Neural progenitor cell (in vitro differentiated cells): ENCODE measurements around the gene USP27X. TPM values are rescaled to one million over a fixed set of nuclear protein-coding genes. Genes with fewer than 3 reads are reported as not detected.

Experiments used
- DNase-seq: peaks from one replicate; pipeline ENCODE4 v3.0.0-alpha.2; 2016; ENCODE audit warnings: low spot score
- H2AFZ ChIP-seq: fragments of 200-600 bp; sonication (generic); replicated peaks from 2 replicates; pipeline ENCODE4 v1.6.1; 2016; ENCODE audit warnings: antibody characterized with exemption
- H3F3A ChIP-seq: fragments of 200-600 bp; sonication (generic); 2 replicates; pipeline ENCODE4 v1.6.1; 2016; ENCODE audit warnings: antibody characterized with exemption, low read depth
- H3K27ac ChIP-seq: fragments of 200-600 bp; sonication (generic); 2 replicates; pipeline ENCODE4 v1.5.1; 2016; ENCODE audit warnings: mild to moderate bottlenecking
- H3K27me3 ChIP-seq: fragments of 200-600 bp; sonication (generic); 2 replicates; pipeline ENCODE4 v1.6.1; 2016; ENCODE audit warnings: mild to moderate bottlenecking, moderate library complexity
- H3K36me3 ChIP-seq: fragments of 200-600 bp; sonication (generic); 2 replicates; pipeline ENCODE4 v1.5.1; 2016
- H3K4me1 ChIP-seq: fragments of 200-600 bp; sonication (generic); 2 replicates; pipeline ENCODE4 v1.6.1; 2016; ENCODE audit warnings: mixed run types
- H3K4me2 ChIP-seq: fragments of 200-600 bp; sonication (generic); 2 replicates; pipeline ENCODE4 v1.6.1; 2016
- H3K4me3 ChIP-seq: fragments of 200-600 bp; sonication (generic); 2 replicates; pipeline ENCODE4 v1.5.1; 2016
- H3K79me2 ChIP-seq: fragments of 200-600 bp; sonication (generic); 2 replicates; pipeline ENCODE4 v1.6.1; 2016; ENCODE audit warnings: low read depth
- H3K9ac ChIP-seq: fragments of 200-600 bp; sonication (generic); 2 replicates; pipeline ENCODE4 v1.6.1; 2016
- H3K9me3 ChIP-seq: fragments of 200-600 bp; sonication (generic); 2 replicates; pipeline ENCODE4 v1.5.1; 2016; ENCODE audit warnings: low read depth
- H4K20me1 ChIP-seq: fragments of 200-600 bp; sonication (generic); 2 replicates; pipeline ENCODE4 v1.6.1; 2016; ENCODE audit warnings: low read depth
- H3K27ac Mint-ChIP-seq: 3 replicates; pipeline ENCODE4 v1.8.0; 2021; ENCODE audit warnings: mixed read lengths
- H3K27me3 Mint-ChIP-seq: 2 replicates; pipeline ENCODE4 v1.8.0; 2022; ENCODE audit warnings: low read depth, mild to moderate bottlenecking, inconsistent platforms, moderate library complexity, mixed read lengths; ENCODE audit not compliant: insufficient read depth
- H3K36me3 Mint-ChIP-seq: 3 replicates; pipeline ENCODE4 v1.8.0; 2021; ENCODE audit warnings: mixed read lengths
- H3K4me1 Mint-ChIP-seq: 3 replicates; pipeline ENCODE4 v1.8.0; 2021; ENCODE audit warnings: mixed read lengths
- H3K4me3 Mint-ChIP-seq: 3 replicates; pipeline ENCODE4 v1.8.0; 2021; ENCODE audit warnings: mild to moderate bottlenecking, moderate library complexity, mixed read lengths
- H3K9me3 Mint-ChIP-seq: 3 replicates; pipeline ENCODE4 v1.8.0; 2020; ENCODE audit warnings: mixed read lengths
- EZH2 ChIP-seq: fragments of 200-600 bp; sonication (generic); IDR thresholded peaks from 2 replicates; pipeline ENCODE4 v1.6.1; 2017; ENCODE audit warnings: antibody characterized with exemption, mild to moderate bottlenecking, moderate library complexity
- EZH2phosphoT487 ChIP-seq: fragments of 200-600 bp; sonication (generic); IDR thresholded peaks from 2 replicates; pipeline ENCODE4 v1.6.1; 2017; ENCODE audit warnings: antibody characterized with exemption
- total RNA-seq: library from RNA; depleted of rRNA; stranded (reverse); fragments of >200 nt; gene quantifications from 2 replicates; pipeline ENCODE4 v1.2.3, GENCODE V29; 2015; ENCODE audit warnings: low replicate concordance
- TF ChIP-seq, protein P1 (sequence below): fragments of 200-600 bp; sonication (generic); IDR thresholded peaks from 2 replicates; pipeline ENCODE4 v1.5.1; 2017; ENCODE audit warnings: antibody characterized with exemption, mild to moderate bottlenecking

The USP27X gene
- total RNA-seq, 1 donor from 2014 or later = 4.2 TPM

DNA sequence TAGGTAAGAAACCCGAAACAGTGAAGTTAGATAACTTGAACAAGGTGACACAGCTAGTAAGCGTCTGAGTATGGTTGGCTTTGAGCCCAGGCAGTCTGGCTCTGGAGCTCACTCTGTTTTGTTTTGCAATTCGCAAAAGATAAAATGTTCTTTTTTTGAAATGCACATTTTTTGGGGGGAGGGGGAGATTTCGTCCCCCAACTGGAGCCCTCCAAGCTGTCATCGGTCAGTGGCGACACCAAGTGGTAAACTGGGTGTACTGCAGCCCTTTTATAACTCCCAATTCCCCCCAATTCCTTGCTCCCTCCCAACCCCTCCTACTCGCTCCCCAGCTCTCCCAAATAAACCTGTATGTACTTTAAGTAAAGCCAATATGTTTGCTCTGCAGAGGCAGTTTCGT is 40.3 kb downstream of the USP27X start:
- no peaks in the 10 kb centered on the region for H3K9me3 ChIP-seq
- H3K79me2 ChIP-seq = no peaks in the 10 kb centered on the region
- H4K20me1 ChIP-seq = no peaks in the 10 kb centered on the region
- H3K27ac Mint-ChIP-seq = no peak overlapping the region
- peaks cover 8% of the 10 kb centered on the region for H3K4me1 ChIP-seq
- H3K27ac ChIP-seq = no peak overlapping the region
- no peaks in the 10 kb centered on the region for H3K36me3 Mint-ChIP-seq
- no peak overlapping the region for H3K9ac ChIP-seq
- no peaks in the 10 kb centered on the region for H3F3A ChIP-seq
- no peaks in the 10 kb centered on the region for H3K36me3 ChIP-seq
- no peaks in the 10 kb centered on the region for H3K9me3 Mint-ChIP-seq
- no peak overlapping the region for H3K4me2 ChIP-seq
- H3K4me3 Mint-ChIP-seq = no peak overlapping the region
- peaks cover 15% of the 10 kb centered on the region for H3K27me3 ChIP-seq
- H3K27me3 Mint-ChIP-seq = peaks cover 5% of the 10 kb centered on the region
- H3K4me3 ChIP-seq = no peak overlapping the region
- TF ChIP-seq EZH2 = no peak
- TF ChIP-seq, protein P1, sequence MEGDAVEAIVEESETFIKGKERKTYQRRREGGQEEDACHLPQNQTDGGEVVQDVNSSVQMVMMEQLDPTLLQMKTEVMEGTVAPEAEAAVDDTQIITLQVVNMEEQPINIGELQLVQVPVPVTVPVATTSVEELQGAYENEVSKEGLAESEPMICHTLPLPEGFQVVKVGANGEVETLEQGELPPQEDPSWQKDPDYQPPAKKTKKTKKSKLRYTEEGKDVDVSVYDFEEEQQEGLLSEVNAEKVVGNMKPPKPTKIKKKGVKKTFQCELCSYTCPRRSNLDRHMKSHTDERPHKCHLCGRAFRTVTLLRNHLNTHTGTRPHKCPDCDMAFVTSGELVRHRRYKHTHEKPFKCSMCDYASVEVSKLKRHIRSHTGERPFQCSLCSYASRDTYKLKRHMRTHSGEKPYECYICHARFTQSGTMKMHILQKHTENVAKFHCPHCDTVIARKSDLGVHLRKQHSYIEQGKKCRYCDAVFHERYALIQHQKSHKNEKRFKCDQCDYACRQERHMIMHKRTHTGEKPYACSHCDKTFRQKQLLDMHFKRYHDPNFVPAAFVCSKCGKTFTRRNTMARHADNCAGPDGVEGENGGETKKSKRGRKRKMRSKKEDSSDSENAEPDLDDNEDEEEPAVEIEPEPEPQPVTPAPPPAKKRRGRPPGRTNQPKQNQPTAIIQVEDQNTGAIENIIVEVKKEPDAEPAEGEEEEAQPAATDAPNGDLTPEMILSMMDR = peak; percentile 75
- H3K4me1 Mint-ChIP-seq = peaks cover 15% of the 10 kb centered on the region
- no peak overlapping the region for H2AFZ ChIP-seq
- DNase-seq = peak; percentile 54

DNA sequence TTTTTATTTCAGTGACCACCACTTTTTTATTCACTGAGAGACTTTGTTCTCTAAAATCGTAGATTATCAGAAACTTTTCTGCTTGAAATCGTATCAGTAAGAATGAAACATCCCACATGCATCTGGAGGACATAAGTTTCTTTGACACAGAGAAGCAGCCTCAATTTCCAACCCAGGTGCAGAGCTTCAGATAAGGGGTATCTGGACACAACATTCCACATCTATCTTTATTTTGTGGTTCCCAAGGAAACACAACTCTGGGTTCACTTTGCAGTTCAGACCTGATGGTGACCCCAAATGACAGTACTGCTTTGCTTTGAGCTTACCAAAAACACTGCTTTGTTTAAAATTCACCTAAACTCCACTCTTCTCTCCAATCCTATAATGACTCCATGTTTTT is 41.8 kb downstream of the USP27X start:
- H3K36me3 ChIP-seq = no peaks in the 10 kb centered on the region
- H3K4me2 ChIP-seq = no peak overlapping the region
- Mint-ChIP-seq H3K27me3 (peaks cover 5% of the 10 kb centered on the region), H3K36me3 (no peaks in the 10 kb centered on the region), H3K4me3 (no peak overlapping the region), H3K9me3 (no peaks in the 10 kb centered on the region), H3K4me1 (peaks cover 15% of the 10 kb centered on the region), H3K27ac (no peak overlapping the region)
- peaks cover 8% of the 10 kb centered on the region for H3K4me1 ChIP-seq
- TF ChIP-seq EZH2phosphoT487 (no peak), EZH2 (no peak)
- TF ChIP-seq, protein P1 = no peak
- no peaks in the 10 kb centered on the region for H3K9me3 ChIP-seq
- H3K27me3 ChIP-seq = peaks cover 15% of the 10 kb centered on the region
- DNase-seq = no peak
- no peaks in the 10 kb centered on the region for H4K20me1 ChIP-seq
- no peak overlapping the region for H3K27ac ChIP-seq
- no peaks in the 10 kb centered on the region for H3F3A ChIP-seq
- H3K4me3 ChIP-seq = no peak overlapping the region
- no peak overlapping the region for H2AFZ ChIP-seq
- no peak overlapping the region for H3K9ac ChIP-seq
- H3K79me2 ChIP-seq = no peaks in the 10 kb centered on the region

DNA sequence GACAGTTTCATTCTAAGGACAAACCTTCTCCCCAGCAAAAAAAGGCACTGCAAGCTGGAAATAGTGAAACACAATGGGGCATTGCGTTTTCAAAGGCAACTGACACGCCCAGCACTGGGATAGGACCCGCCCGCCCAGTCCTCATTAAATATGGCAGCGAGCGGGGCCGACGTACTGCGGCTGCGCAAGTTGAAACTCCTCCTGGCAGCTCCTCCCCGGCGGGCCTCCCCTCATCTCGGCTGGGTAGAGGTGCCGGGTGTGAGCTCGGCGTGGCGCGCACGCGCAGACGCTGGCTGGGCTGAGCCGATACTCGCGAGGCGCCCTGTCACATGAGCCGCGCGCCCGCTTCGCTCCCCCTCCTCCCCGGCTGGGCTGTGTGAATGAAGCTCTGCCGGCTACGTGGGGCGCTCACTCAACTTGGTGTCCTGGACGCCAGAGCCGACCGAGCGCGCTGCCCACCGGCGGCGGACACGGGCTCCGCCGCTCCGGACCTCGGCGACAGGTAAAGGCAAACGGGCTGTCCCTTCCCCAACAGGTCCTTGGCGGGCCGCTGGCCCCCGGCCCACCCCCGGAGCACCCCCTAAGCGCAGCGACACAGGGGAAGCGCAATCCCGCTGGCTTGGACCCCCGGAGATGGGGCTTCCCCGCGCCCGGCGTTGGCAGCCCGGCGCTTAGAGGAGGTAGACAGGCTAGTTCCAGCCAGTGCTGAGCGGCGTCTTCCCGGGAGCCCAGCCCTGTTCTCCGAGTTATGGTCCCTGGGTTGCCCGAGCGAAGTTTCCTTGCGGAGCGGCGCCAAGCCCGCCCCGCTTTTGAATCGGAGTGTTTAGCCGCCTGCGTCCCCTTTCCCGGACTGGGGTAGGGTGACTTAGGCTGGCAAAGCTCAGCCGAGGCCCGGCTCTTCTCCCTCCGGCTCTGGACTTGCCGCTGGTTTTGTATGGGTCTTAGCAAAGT is 43.3 kb downstream of the USP27X start, which contains the start of gene CLCN5:
TSS of gene CLCN5 (plus strand) at position 306 of the 951 bp plus-strand sequence. CDS start 2,703 bp downstream, outside the sequence.
- Histone ChIP-seq H3K36me3 (no peaks in the 10 kb centered on the region), H3K4me1 (peaks cover 8% of the 10 kb centered on the region), H3K27me3 (peaks cover 15% of the 10 kb centered on the region), H4K20me1 (no peaks in the 10 kb centered on the region), H3F3A (no peaks in the 10 kb centered on the region), H3K27ac (no peak within 1 kb of the TSS), H3K9me3 (no peaks in the 10 kb centered on the region), H3K9ac (no peak within 1 kb of the TSS), H3K4me2 (peak within 1 kb of the TSS; percentile 89), H2AFZ (peak within 1 kb of the TSS; percentile 43), H3K4me3 (peak within 1 kb of the TSS; percentile 64), H3K79me2 (no peaks in the 10 kb centered on the region)
- TF ChIP-seq EZH2 (no peak), EZH2phosphoT487 (no peak)
- TF ChIP-seq, protein P1 = no peak
- Mint-ChIP-seq H3K27ac (peak within 1 kb of the TSS; percentile 42), H3K4me1 (peaks cover 15% of the 10 kb centered on the region), H3K4me3 (peak within 1 kb of the TSS; percentile 88), H3K27me3 (peaks cover 5% of the 10 kb centered on the region), H3K9me3 (no peaks in the 10 kb centered on the region), H3K36me3 (no peaks in the 10 kb centered on the region)
- DNase-seq = peak; percentile 95
